GM21367 (cell line): ENCODE results near the gene LRRC4C.
"Not testable (repeated sequence)": the region's sequence is repeated elsewhere in the genome, so short reads cannot be mapped to it uniquely, and the experiment has no call there.

ENCODE experiments used
- ATAC-seq: cut with Tn5 transposase; IDR thresholded peaks from one replicate; pipeline ENCODE4 v1.9.1; 2021; ENCODE audit not compliant: unreplicated experiment

The LRRC4C gene

DNA sequence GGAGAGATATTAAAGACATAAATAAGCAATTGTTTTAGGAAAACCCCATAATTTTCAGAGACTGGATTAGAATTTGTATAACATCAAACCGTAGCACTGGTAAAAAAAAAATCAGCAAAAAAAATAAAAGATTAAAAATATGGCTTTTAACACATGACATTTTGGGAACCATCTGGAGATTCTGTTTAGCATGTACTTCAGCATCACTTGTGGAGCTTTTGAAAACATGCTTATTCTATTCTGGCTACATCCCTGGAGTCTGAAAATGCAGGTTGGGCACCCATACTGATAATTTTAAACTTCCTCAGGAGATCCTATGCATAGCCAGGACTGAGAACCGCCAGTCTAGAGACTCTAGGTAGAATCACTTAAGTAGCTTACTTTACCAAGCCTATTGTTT is 1190.9 kb downstream of the LRRC4C start:
- ATAC-seq = no peak

DNA sequence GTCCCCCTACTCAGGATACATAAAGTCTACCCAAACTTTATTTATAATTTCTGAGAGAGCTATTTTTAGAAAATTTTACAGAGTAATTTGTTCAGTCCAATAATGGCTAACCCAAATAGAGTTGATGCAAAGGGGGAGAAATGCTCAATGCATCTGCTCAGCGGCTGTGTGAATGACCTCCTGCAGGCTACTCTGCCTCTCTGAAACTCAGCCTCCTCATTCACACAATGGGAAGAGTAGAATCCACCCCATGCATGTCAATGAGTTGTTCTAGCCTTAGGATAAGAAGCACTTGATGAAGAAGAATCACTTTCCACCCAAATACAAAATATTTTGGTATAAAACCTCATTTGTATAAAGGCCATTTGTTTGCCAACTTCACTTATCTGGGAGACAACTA is 1204.0 kb downstream of the LRRC4C start:
- no peak for ATAC-seq

DNA sequence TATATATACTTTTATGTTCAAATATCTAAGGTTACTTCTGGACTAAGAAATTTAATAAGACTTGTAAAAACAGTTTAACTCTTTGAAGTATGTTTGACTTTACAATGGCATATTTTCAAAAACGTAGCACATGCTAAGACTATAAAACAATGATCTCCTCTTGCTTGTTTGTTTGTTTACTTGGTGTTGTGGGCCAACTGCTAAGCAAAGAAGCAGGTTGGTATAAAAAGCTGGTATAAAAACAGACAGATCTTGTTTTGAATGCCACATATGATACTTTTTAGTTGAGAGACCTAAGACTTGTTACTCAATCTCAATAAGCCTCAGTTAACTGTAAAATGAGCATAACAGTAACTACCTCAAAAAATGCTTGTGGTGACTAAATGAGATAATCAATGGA is 1206.3 kb downstream of the LRRC4C start:
- no peak for ATAC-seq

DNA sequence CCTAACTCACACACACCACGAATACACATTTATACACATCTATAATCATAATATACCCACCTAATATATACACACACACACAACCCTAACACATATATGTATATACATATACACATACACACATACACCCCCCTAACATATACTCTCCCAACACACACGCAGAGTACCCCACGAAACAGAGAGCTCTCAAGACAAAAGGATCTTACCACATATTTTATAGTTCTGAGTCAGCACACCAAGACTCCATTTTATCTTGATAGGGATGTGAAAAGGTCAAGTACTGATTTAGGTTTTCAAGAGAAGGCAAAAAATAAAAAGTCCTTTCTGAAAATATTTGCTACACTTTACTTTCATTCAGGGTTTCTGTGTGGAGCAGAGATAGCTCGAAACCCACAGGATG is 1207.2 kb downstream of the LRRC4C start:
- ATAC-seq = no peak

DNA sequence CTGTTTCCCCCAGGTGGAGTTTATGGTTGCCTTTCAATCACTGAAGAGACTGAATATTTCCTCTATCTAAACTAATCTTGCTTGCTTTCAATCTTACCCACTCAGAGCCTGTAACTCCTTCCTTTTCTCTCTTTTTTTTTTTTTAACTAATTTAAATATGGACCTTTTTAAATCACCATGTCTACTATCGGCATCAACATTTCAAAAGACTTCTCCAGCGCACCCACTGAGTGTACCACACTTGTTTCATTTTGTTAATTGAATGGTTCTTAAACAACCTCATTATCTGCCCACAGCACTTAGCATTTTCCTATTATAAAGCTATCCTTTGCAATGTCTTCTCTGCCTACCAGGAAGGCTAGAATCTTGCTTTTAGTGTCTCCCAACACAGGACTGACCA is 1212.5 kb downstream of the LRRC4C start:
- no peak for ATAC-seq

DNA sequence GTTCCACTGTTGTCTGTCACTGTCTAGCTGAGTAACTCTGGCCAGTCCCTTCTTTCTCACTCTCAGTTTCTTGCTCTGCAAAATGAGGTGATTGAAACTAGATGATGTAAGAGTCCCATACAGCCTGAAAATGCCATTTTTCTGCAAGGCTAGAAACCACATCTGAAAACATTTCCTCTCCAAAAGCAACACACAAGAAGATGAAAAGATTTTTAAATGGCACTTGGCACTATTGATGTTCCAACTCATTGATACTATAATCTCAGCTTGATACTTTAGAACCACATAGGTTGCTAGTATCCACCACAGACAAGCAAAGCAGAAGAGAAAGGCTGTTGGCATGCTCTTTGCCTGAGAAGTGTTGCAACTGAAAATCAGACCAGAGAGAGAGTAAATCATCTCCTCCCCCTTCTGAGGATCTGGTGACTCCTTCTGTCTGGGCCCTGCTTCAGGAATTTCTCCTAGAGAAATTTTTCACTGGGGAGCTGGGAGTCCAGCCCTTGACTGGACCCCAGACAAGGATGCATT is 1217.9 kb downstream of the LRRC4C start:
- peak; percentile 90 for ATAC-seq

DNA sequence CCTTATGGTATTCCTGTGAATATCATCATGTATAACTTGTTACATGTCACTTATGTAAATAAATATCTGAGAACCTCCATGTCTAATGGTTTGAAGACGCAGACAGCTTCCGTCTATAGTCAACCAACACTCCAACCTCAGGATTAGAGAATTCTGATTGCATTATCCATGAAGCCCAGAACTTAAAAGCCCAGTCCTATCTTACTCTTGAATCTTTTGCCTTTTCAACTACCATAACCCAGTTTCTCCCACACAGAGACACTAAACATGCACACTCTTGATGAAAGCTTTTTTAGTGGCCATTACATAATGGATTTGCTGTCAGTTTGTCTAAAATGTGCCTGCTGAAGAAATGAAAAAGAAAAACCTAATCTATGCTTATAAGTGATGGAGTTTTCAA is 1219.2 kb downstream of the LRRC4C start:
- ATAC-seq = no peak

DNA sequence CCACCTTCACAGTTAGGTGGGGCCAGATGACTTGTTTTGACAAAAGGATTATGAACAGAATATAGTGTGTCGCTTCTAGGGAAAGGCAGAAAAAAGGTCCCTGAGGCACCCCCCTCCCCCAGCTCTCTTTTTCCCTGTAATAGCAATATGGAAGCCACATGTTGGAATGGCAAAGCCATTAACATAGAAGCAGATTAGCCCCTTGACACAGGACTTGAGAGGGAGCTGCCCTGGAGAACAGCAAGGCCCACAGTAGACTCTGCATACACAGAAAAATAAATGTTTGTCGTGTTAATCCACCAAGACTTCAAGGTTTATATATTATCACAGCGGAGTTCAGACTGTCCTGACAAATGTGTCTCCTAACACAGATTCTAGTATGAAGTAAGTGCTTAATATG is 1222.9 kb downstream of the LRRC4C start:
- ATAC-seq = no peak

DNA sequence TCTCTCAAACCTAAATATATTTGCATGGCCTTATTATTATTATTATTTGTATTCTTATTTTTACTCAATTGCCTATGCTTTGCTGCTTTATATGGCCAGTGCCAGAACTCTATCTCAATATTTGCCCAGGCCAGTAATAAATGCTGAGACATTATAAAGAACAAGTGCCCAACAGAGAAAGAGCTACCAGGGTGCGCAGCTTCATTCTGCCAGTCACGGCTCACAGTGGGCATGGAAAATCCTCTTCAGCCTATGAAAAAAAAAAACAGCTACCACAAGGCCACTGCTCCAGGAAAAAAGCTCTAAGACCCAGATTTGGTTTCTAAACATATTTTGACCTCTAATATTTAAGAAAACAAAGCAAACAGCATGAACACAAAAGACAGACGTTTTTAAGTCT is 1223.6 kb downstream of the LRRC4C start:
- no peak for ATAC-seq

DNA sequence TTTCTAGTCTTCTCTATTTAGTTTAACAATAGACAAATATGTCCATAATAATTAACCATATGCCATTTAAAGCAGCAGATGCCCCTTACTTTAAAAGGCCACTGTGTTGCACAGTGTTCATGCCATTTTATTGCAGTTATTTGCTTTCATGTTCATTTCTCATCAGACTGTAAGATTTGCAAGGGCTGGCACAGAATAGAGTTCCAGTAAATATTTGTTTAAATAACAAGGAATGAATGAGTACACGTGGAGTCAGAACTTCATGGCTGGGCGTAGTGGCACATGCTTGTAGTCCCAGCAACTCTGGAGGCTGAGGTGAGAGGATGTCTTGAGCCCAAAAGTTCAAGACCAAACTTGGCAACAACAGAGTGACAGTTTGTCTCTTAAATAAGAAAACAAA is 1228.6 kb downstream of the LRRC4C start:
- ATAC-seq = no peak

DNA sequence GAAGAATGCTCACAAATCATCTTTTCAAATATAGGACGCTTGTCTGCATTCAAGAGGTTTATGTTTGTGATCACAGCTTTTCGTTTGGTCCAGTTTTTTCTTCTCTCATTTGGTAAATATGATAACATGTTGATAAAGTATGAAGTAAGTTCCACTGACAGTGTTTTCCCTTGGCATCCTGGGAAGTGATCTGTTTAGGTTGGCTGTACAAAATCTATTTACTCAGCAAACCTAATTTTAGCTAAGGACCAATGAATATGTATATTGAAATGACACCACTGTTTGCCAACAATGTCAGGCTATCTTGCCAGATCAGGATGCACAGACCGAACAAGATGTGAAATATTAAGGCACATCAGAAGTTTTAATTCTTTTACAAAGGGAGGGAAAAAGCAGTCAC is 1230.8 kb downstream of the LRRC4C start:
- ATAC-seq = no peak

DNA sequence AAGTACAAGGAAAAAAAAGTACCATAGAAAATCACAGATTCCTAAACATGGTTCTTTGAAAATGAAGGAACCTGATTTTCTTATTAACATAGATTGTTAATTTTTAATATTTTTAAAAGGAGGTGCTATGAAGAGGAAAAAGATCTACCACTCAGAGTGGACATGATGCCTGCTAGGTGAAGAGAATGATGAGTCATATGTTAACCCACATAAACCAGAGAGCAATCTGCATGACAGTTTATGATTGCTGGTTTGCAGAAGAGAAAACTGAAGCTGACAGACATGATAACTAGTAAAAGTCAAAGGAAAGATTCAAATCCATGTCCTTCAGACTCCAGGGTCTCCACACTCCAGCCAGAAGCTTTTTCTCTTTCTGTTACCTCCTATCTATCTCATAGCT is 1231.7 kb downstream of the LRRC4C start:
- ATAC-seq = no peak

DNA sequence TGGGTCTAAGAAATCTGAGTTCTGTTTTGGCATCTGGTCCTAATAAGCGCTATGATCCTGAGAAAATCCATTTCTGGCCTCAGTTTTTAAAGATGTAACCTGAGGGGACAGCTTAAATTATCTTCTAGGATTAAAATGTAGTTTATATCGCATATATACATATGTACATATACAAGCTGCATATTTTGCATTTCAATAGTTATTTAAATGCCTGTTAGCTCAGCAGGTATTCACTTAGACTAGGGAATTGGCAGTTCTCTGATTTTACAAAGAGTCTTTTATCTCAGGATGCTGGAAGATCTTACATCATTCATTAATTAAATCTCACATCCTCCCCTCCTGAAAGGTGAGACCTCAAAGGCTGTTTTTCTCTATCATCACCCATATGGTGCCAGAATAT is 1232.8 kb downstream of the LRRC4C start:
- ATAC-seq = no peak

DNA sequence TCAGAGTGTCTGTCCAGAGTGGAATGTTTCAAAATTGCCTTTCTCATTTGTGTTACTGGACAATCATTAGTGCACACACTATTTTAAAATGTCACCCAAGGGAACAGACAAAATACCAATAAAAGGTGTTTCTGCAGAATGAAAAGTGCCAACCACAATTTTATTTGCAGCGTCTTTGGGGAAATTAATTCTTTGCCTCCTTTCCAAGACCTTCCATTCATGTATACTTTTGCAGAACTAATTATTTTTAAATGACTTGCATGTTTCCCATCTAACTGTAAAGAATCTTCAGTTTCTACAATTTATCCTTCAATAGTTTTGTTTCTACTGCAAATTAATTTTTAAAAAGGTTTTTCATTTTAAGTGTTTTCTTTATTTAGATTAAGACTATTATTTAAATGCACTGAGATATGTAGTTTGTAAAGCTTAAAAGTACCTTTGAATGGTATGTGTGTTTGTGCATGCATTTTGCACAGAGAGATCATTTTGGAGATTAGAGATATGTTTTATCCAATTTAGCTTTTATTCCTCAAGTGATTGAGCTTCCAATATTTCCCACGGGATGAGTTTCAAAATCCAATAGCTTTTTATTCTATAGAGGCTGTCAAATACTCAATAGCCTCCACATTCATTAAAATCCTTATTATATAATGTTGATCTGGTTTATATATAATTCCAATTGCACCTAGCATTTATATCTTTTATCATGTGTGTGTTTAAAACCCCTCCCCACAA is 1235.7 kb downstream of the LRRC4C start:
- no peak for ATAC-seq

DNA sequence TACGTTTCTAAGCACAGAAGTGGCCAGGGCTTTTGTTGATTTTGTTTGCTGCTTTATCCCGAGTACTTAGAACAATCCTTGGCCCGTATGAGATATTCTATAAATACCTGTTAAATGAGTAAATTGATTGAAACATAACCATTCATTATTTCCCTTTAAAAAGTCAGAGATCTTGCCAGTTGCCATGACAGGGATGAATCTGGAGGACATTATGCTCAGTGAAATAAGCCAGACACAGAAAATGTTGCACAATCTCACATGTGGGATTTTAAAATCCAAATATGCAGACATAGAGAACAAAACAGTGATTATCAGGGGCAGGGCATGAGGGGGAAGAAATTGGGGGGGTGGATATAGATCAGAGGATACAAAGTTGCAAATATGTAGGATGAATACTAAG is 1240.1 kb downstream of the LRRC4C start:
- ATAC-seq = no peak

DNA sequence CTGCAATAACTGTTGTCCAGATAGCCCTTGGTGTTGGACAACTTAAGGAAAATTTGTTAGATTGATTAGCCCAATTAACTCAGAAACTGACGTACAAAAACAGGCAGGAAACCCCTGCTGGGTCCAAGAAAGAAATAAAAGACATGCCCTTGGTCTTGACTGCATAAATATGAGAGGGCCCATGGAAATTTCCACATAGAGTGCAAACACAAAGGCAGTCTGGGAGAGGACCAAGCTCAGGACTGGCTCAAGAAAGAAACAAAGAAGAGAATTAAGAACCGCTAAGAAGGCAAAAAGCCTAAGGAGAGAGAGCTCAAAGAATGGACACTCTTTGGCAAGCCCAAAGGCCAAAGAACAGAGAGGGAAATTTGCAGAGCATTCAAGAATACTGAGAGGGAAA is 1243.9 kb downstream of the LRRC4C start:
- ATAC-seq = no peak

DNA sequence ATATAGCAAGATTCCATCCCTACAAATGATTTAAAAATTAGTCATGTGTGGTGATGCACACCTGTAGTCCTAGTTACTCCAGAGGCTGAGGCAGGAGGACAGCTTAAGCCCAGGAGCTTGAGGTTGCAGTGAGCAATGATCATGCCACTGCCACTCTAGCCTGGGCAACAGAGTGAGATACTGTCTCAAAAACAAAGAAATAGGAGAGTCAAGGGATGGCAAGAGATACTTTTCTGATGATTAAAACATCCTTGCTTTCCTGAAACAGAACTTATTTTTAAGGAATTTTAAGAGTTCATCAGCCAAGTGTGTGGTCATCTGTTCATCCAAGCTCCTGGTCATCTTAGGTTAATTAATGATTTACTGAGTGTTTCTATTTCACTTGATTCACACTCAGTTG is 1252.0 kb downstream of the LRRC4C start:
- no peak for ATAC-seq

DNA sequence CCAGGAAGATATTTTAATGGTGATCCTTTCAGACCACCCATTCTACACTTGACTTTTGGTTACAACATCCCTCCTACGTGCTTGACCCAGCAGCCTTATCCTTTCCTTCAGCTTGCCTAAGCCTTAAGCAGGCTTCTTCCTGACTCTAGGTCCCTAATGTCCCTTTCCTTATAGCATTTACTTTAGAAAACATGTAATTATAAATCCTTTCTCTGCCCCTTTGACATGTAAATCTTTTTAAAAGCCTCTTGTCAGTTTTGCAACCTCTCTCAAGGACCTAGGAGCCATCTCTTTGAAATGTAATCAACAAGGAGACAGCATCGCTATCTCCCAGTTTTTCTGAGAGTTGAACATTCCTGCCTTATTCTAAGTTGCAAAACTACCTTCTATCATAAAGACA is 1255.2 kb downstream of the LRRC4C start:
- ATAC-seq = no peak

DNA sequence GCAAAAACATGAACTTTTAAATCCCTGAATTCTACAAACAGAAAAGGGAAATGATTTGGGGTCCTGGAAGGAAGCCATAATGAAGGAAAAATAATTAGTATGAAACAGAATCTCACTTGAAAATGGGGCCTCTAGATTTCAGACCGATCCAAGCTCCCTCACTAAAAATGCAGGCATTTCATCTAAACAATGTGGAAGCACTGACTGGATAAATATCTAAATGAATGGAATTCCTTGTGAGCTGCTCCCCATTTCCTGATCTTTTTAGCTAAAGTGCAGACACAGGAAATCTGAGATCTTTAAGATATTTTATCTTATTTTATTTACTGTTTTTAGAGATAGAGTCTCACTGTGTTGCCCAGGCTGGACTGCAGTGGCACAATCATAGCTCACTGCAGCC is 1255.8 kb downstream of the LRRC4C start:
- no peak for ATAC-seq

DNA sequence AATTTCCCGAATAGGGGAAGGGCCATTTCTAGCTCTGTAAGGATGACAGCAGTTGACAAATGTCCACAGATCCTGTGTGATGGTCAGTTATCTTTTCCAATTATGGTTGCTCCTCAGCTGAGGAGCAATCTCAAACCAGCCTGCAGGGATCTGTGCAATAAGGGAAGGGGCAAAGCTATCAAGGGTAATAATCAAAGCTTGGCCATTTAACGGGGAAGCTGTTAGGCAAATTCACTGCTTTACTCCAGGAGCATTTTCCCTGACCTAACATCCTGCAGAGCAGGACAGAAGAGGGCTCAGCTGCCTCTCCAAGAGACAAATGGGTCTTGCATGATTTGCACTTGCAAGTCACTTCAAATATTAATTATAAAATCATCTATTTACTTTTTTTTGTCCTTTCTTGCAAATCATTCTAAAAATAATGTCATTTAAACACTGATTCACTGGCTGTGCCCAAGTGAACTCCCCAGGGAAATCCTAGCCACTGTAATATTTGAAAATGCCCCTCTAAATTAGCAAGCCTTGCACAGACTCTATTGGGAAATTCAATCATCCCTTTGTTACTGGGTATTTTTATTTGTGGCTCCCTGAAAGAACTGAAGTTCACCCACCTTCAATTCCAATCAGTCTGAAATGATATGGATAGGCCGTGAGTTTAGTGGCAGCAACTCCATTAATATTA is 1256.7 kb downstream of the LRRC4C start:
- ATAC-seq = no peak

DNA sequence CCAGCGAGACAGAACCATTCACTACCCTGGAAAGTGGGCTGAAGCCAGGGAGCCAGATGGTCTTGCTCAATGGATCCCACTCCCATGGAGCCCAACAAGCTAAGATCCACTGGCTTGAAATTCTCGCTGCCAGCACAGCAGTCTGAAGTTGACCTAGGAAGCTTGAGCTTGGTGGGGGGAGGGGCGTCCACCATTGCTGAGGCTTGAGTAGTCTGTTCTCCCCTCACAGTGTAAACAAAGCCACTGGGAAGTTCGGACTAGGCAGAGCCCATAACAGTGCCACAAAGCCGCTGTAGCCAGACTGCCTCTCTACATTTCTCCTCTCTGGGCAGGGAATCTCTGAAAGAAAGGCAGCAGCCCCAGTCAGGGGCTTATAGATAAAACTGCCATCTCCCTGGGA is 1266.9 kb downstream of the LRRC4C start:
- not testable (repeated sequence) for ATAC-seq

DNA sequence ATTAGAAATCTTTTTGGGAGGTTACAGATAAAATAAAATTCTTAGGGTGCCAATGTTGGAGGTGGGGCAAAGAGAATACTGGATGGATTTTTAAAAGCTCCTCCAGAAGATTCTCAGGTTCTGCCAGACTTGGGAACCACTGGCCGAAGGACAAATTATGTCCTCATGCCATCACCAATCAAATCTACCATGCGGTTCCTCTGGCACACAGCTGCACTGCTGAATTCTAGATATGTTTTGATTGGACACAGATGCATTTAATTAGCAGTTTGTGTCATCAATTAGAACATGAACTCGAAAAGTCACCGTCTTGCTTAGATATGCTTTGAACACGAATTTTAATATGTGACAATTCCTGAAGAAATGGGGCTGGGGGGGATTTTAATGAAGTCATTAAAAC is 1269.2 kb downstream of the LRRC4C start:
- ATAC-seq = no peak

DNA sequence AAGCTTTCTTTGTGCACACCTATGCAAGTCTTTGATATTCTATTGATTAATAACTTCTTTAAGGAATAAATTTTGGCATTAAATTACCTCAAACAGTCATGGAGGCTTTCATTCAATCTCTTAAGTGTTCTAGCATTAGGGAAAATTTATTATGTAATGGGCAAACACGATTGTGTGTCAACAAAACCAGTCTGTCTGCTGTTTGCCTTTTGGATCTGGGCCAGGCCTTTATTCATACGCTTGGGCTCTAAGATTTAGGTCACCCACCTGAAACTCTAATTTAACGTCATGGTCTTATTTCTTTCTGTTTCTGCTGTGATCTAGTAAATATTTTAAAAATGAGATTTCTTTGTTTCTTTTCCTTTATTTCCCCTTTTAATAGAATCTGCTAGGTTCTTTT is 1270.6 kb downstream of the LRRC4C start:
- no peak for ATAC-seq
